ENCODE results near the gene NPHP4.
A peak's percentile ranks its signal among the peaks of the same experiment; 100 is the strongest.

NPHP4 gene

DNA sequence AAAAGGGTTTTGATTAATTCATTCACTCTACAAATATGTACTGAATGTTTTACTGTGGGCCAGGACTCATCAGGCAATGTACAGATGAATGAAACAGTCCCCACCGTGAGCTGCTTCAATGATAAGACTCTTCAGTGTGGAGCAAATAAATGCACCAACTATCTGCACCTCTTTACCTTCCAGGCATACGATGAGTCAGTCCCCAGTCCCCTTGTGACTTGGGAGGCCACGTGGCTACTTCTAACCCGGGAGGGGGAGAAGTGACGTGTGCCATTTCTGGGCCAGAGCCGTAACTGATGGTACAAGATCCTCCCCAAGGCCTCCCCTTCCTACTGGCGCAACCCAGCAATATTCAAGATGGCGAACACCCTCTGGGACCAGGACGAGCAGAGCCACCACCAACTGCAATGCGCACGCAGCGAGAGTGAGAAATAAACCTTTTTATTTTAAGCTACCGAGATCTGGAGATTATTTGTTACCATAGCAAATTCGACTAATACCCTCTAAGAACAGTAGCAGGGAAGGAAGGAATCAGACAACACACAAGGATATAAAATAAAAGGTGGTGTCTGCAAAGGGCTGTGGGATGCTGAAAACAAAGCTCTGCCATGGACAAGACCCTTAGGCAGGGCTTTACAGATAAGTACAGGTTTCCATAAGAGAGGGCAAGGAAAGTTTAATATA, 74.5 kb downstream of the NPHP4 start:
- Histone ChIP-seq H3K4me1 (no peaks in the 10 kb centered on the region; the same call in 1 of the 2 replicates), H3K9me3 (no peaks in the 10 kb centered on the region)
- in situ Hi-C loops (cut with MboI; ENCODE audit: low sequenced_read_pairs), result loop anchor here (25.0 kb wide), 1 partner anchor 405 kb away; no protein-coding TSS in a partner anchor

DNA sequence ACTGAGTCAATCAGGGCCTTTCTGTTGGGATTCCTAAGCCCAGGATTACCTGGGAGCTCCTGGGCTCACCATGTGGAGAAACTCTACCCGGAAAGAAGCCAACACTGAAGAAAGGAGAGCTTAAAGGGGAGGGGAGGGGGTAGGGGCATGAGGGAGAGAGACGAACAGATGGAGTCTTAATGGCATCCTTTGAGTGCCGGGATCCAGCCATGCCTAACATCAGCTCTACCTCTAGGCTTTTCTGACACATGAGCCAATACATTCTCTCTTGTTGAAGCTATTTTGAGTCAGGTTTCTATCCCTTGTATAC, 75.0 kb downstream of the NPHP4 start:
- no peaks in the 10 kb centered on the region for H3K36me3 ChIP-seq (replicated peaks)
- H3K4me3 ChIP-seq, result no peak overlapping the region
- in situ Hi-C loops (cut with MboI; ENCODE audit: low sequenced_read_pairs), result loop anchor here (25.0 kb wide), 1 partner anchor 405 kb away; no protein-coding TSS in a partner anchor
- H3K27me3 ChIP-seq (ENCODE audit: low read depth), result no peaks in the 10 kb centered on the region
- no peaks in the 10 kb centered on the region; the same call in 1 of the 2 replicates for H3K4me1 ChIP-seq
- no peaks in the 10 kb centered on the region for H3K9me3 ChIP-seq
- DNase-seq (ENCODE audit: low spot score in 2 of 2), result no peak

More for the DNA sequence above, 74.5 kb downstream of the NPHP4 start:
- no peak for DNase-seq (ENCODE audit: low spot score in 2 of 2)
- Histone ChIP-seq H3K36me3 (replicated peaks) (no peaks in the 10 kb centered on the region), H3K4me3 (no peak overlapping the region), H3K27me3 (ENCODE audit: low read depth) (no peaks in the 10 kb centered on the region)

DNA sequence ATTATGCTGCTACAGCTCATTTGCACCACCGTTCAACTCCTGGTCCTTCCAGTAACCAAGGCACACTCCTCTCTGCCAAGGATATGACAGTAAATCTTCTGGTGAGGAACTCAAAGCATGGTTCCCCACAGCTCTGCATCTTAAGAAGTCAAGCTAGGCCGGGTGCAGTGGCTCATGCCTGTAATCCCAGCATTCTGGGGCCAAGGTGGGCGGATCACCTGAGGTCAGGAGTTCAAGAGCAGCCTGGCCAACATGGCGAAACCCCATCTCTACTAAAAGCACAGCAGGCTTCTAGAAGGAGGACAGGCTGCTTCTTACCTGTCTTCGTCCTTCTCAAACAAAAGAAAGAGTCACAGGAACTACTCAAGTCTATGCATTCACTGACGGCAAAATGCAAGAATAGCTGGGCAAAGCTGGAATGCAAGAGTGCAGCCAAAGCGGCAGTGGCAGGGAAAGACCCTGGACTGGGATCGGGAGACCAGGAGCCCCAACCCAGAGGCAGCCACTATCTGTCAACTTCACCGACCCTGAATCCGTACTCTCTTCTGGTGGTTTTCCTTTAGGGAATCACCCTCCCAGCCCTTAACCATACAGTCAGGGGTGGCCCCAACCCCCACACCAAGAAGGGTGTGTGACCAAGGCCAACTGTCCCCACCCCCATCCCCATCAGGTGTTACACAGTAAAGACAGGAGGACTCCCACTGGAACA, 75.5 kb downstream of the NPHP4 start:
- Histone ChIP-seq H3K36me3 (replicated peaks) (no peaks in the 10 kb centered on the region), H3K27me3 (ENCODE audit: low read depth) (no peaks in the 10 kb centered on the region), H3K4me1 (no peaks in the 10 kb centered on the region; the same call in 1 of the 2 replicates), H3K9me3 (no peaks in the 10 kb centered on the region), H3K4me3 (no peak overlapping the region)
- in situ Hi-C loops (cut with MboI; ENCODE audit: low sequenced_read_pairs), result loop anchor here (25.0 kb wide), 1 partner anchor 404 kb away; no protein-coding TSS in a partner anchor
- no peak for DNase-seq (ENCODE audit: low spot score in 2 of 2)

DNA sequence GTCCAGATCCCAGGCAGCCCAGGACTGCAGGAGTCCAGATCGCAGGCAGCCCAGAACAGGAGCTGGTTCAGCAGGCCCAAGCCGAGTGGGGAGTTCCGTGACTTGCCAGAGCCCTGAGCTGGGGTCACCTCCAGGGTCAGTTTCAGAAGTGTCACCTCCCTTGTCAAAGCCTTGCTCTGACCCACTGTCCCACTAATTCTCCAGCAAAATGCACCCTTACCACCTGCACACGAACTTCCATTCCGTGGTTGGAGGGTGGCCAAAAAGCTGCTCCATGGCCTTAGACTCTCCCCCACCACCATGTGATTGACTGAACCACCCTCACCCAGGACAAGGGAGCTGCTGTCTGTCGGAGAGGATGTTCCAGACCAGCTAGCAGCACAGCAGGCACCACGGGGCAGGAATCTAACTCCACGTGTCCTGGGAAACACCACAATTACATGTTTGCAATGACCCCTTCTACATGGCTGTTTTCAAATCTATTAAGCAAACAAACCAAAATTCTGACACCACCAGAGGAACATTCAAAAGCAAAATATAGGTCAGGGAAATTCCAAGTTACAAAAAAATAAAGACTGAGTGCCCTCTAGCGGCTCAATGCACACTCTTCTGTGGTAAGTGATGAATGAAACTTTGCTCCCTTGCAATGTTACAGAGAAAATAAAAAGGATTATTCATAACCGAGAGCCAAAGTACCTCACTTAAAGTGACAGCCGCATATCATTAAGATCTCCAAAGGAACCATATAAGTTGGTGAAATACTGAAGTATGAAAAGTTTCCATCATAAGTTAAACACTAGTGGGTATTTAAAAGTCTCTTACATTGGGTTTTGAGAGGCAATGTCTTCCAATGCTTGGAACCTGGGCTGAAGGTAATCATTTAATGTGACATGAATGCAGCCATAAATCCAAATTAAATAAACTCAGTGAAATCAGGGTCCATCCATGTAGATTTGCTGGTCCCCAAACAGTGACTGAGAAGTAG, 76.3 kb downstream of the NPHP4 start:
- no peak overlapping the region for H3K4me3 ChIP-seq
- H3K4me1 ChIP-seq, result no peaks in the 10 kb centered on the region; the same call in 1 of the 2 replicates
- no peaks in the 10 kb centered on the region for H3K9me3 ChIP-seq
- H3K36me3 ChIP-seq (replicated peaks), result no peaks in the 10 kb centered on the region
- DNase-seq (ENCODE audit: low spot score in 2 of 2), result peak; percentile 36 to 56
- no peaks in the 10 kb centered on the region for H3K27me3 ChIP-seq (ENCODE audit: low read depth)
- in situ Hi-C loops (cut with MboI; ENCODE audit: low sequenced_read_pairs), result loop anchor here (25.0 kb wide), 1 partner anchor 404 kb away; no protein-coding TSS in a partner anchor

DNA sequence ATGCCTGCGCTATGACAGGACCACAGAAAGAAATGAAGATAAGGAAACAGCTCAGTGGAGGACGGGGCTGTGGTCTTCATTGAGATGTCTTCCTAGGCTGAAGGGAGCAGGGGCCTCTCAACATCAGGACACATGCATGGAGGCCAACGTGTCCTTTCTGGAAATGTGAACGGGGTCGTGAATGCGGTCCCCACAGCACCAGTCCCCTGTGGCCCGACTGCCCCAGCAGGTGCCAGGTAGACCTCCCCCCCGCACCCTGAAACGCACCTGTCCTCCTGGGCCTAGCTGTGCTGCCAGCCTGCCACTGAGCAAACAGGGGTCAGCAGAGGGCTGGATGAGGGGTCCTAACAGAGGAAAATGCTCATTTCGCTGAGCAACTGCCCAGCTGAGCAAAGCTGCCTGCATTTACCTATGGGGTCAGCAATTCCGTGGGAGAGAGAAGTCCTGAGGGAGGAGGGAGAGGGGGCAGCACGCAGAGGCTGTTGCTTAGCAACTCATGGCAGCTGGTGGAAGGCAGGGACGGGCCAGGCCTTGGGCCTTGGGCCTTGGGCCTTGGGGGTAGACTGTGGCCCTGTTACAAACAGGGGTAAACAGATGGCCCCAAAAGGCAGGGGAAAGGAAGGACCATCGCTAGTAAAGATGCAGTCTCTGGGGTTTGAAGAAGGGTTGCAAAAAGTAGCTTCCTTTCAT, 77.4 kb downstream of the NPHP4 start:
- H3K9me3 ChIP-seq, result no peaks in the 10 kb centered on the region
- DNase-seq (ENCODE audit: low spot score in 2 of 2), result no peak
- no peaks in the 10 kb centered on the region for H3K36me3 ChIP-seq (replicated peaks)
- no peaks in the 10 kb centered on the region for H3K27me3 ChIP-seq (ENCODE audit: low read depth)
- H3K4me1 ChIP-seq, result no peaks in the 10 kb centered on the region
- no peak overlapping the region for H3K4me3 ChIP-seq
- in situ Hi-C loops (cut with MboI; ENCODE audit: low sequenced_read_pairs), result loop anchor here (25.0 kb wide), 1 partner anchor 403 kb away; no protein-coding TSS in a partner anchor

DNA sequence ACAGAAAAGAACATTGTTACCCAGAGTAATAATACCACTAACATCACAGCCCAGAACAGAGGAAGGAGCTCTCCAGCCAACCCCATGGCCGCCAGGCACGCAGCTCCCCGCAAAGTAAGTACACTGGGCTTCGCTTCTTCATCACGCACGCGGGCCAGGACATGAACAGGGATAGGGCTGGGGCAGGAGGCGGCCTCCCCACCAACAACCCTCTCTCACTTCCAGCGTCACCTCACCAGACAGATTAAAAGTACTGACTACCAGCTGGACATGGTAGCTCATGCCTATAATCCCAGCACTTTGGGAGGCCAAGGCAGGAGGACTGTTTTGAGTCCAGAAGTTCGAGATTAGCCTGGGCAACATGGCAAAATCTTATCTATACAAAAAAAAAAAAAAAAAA, 78.3 kb downstream of the NPHP4 start:
- Histone ChIP-seq H3K4me1 (no peaks in the 10 kb centered on the region), H3K36me3 (replicated peaks) (no peaks in the 10 kb centered on the region), H3K9me3 (no peaks in the 10 kb centered on the region), H3K27me3 (ENCODE audit: low read depth) (no peaks in the 10 kb centered on the region), H3K4me3 (no peak overlapping the region)
- DNase-seq (ENCODE audit: low spot score in 2 of 2), result no peak
- in situ Hi-C loops (cut with MboI; ENCODE audit: low sequenced_read_pairs), result loop anchor here (25.0 kb wide), 1 partner anchor 402 kb away; no protein-coding TSS in a partner anchor

DNA sequence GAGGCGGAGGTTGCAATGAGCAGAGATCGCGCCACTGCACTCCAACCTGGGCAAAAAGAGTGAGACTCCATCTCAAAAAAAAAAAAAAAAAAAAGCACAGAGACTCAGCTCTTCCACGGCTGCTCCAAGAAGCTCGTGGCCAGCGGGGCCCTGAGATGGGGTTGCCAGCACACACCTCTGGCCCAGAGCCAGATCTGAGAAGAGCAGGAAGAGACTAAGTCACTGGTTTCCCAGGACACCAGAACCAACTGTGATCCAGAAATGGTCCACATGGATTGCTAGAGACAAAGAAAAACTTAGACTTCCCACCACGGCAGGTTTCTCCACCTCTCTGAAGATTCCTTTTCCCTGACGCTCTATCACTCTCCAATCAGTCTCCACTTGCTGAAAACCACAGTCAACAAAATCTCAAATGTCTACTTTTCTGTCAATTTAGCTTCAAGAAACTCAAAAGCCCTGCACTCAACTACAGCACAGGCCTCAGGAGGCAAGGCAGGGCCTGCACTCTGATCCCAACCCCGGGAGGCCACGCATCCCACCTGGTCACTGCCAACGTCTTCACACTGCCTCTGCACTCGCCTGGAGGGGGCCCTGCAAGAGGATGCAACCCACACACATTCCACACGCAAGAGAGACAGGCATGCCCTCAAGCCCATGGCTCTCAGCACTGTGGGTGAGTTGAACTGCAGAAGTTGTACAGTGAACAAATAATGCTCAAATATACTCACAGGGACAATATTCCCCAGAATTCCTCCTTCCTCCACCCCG, 79.0 kb downstream of the NPHP4 start:
- Histone ChIP-seq H3K9me3 (no peaks in the 10 kb centered on the region), H3K27me3 (ENCODE audit: low read depth) (no peaks in the 10 kb centered on the region), H3K36me3 (replicated peaks) (no peaks in the 10 kb centered on the region), H3K4me1 (no peaks in the 10 kb centered on the region), H3K4me3 (no peak overlapping the region)
- DNase-seq (ENCODE audit: low spot score in 2 of 2), result no peak
- in situ Hi-C loops (cut with MboI; ENCODE audit: low sequenced_read_pairs), result loop anchor here (25.0 kb wide), 1 partner anchor 401 kb away; no protein-coding TSS in a partner anchor

DNA sequence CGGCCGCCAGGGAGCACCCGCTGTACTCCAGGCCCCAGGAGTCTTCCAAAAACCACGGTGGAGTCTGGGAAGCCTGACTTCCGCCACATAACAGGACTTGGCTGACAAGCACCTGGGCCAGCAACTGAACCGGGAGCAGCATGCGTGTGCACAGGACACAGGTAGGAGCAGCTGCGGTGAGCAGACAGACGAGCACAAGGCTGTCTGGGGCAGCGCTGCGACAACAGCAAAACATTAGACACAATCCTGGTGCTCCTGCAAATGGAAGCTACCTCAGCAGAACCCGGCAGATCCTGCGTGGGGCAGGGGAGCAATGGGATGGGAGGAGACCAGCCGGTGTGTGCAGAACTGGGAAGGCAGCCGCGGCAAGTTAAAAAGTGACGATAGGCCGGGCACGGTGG, 80.4 kb downstream of the NPHP4 start:
- Histone ChIP-seq H3K9me3 (no peaks in the 10 kb centered on the region), H3K36me3 (replicated peaks) (no peaks in the 10 kb centered on the region), H3K4me1 (no peaks in the 10 kb centered on the region), H3K4me3 (no peak overlapping the region), H3K27me3 (ENCODE audit: low read depth) (no peaks in the 10 kb centered on the region)
- in situ Hi-C loops (cut with MboI; ENCODE audit: low sequenced_read_pairs), result loop anchor here (25.0 kb wide), 1 partner anchor 400 kb away; no protein-coding TSS in a partner anchor
- no peak for DNase-seq (ENCODE audit: low spot score in 2 of 2)

DNA sequence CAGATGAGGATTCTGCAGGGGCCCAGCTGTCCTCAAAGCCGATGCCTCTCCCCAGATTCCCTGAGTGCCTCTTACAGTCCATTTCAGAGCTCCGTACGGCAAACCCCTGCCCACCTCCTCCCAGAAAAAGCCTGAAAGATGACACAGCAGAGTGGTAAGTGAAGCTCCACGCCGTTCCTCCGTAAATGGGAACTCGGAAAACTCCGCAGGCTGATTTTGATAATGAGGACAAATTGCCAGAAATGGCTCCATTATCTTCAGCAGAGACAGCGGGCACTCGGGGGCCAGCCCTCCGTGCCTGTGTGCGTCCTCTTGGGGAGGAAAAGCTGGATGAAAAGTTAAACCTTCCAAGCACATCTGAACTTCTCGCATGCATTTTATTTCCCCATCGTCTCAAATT, 81.1 kb downstream of the NPHP4 start:
- no peaks in the 10 kb centered on the region for H3K36me3 ChIP-seq (replicated peaks)
- H3K27me3 ChIP-seq (ENCODE audit: low read depth), result no peaks in the 10 kb centered on the region
- in situ Hi-C loops (cut with MboI; ENCODE audit: low sequenced_read_pairs), result loop anchor here (25.0 kb wide), 1 partner anchor 399 kb away; no protein-coding TSS in a partner anchor
- no peak for DNase-seq (ENCODE audit: low spot score in 2 of 2)
- H3K4me1 ChIP-seq, result no peaks in the 10 kb centered on the region
- H3K9me3 ChIP-seq, result no peaks in the 10 kb centered on the region
- H3K4me3 ChIP-seq, result no peak overlapping the region

DNA sequence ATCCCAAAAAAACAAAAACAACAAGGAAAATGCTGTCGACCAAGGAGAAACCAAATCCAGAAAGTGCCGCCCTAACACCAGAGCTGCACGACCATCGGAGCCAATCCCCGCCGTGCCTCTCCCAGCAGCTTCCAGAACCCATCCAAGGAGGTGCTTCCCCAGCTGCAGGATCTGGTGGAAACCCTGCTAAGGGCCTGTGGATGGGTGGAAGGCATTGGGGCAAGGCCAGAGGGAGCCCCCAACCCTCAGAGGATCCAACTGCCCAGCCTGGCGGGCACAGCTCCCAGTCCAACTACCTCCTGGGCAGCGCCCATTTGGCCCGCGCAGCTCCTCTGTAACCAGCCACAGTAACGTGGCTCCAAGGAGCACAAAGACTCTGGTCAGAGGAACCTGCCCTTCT, 81.6 kb downstream of the NPHP4 start:
- DNase-seq (ENCODE audit: low spot score in 2 of 2), result no peak
- in situ Hi-C loops (cut with MboI; ENCODE audit: low sequenced_read_pairs), result loop anchor here (25.0 kb wide), 1 partner anchor 398 kb away; no protein-coding TSS in a partner anchor
- Histone ChIP-seq H3K27me3 (ENCODE audit: low read depth) (no peaks in the 10 kb centered on the region), H3K9me3 (no peaks in the 10 kb centered on the region), H3K36me3 (replicated peaks) (no peaks in the 10 kb centered on the region), H3K4me3 (no peak overlapping the region), H3K4me1 (no peaks in the 10 kb centered on the region)

DNA sequence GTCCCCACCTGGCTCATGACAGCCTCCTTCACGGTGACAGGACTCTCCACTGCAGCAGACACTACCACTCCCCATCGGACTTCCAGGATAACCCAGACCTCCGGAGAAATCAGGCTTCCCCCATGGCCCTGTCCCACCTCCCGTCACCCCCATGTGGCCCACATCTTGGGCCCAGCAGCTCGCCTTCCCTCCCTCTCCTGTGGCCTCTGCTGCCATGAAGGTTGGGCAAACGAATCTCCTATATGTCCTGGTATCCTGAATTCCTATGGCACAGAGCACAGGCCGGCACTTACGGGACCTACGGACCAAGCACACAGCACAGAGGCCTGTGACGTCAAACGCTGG, 82.0 kb downstream of the NPHP4 start:
- H3K9me3 ChIP-seq, result no peaks in the 10 kb centered on the region
- no peak overlapping the region for H3K4me3 ChIP-seq
- no peaks in the 10 kb centered on the region for H3K4me1 ChIP-seq
- in situ Hi-C loops (cut with MboI; ENCODE audit: low sequenced_read_pairs), result loop anchor here (25.0 kb wide), 1 partner anchor 398 kb away; no protein-coding TSS in a partner anchor
- H3K27me3 ChIP-seq (ENCODE audit: low read depth), result no peaks in the 10 kb centered on the region
- DNase-seq (ENCODE audit: low spot score in 2 of 2), result no peak
- no peaks in the 10 kb centered on the region for H3K36me3 ChIP-seq (replicated peaks)

DNA sequence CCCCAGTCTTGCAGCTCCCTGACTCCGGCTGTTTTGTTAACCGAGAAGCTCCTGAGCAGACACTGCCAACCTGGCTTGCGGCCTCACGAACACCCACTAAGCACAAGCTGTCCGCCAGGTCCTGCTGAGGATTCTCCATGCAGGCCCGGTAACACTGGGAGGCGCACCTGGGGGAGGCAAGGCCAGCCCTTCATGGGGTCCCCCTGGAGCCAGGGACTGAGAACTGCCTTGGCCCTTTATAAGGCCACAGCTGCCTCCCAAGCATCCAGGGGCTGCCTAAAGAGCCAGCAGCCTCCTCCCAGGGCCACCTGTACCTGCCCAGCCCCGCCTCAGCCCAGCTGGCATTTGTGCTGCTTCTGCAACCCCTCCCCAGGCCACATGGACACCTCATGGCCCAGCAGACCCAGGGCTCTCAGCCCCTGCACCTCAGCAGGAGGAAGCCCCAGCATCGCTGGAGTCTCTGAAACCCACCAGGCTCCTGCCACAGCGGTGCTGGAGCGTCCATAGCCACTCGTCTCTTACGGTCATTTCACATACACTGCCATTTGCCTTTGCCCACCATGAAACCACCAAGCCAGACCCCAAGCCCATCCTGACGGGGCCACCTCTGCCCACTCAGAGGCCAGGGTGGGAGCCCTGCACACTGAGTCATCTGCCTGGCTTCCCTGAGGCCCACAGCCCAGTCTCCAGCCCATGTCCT, 82.5 kb downstream of the NPHP4 start:
- no peak overlapping the region for H3K4me3 ChIP-seq
- H3K27me3 ChIP-seq (ENCODE audit: low read depth), result no peaks in the 10 kb centered on the region
- in situ Hi-C loops (cut with MboI; ENCODE audit: low sequenced_read_pairs), result loop anchor here (25.0 kb wide), 1 partner anchor 397 kb away; no protein-coding TSS in a partner anchor
- H3K4me1 ChIP-seq, result no peaks in the 10 kb centered on the region
- H3K9me3 ChIP-seq, result no peaks in the 10 kb centered on the region
- DNase-seq (ENCODE audit: low spot score in 2 of 2), result no peak
- no peaks in the 10 kb centered on the region for H3K36me3 ChIP-seq (replicated peaks)

Data from HAP-1 (cell line).